K562 (cell line): Measurements from ENCODE around the gene KCTD13. TPM values are rescaled to one million over a fixed set of nuclear protein-coding genes. Genes with fewer than 3 reads are reported as not detected.
A peak's percentile ranks its signal among the peaks of the same experiment; 100 is the strongest.

Source experiments
- ATF7 ChIP-seq: fragments of 450-650 bp; IDR thresholded peaks from 2 replicates; pipeline ENCODE4 v1.7.1; 2014; ENCODE audit warnings: mild to moderate bottlenecking, moderate library complexity
- CHD4 ChIP-seq: fragments of 200-600 bp; sonication (generic); IDR thresholded peaks from 3 replicates; pipeline ENCODE4 v1.6.1; 2012; ENCODE audit warnings: low read depth, mild to moderate bottlenecking, mixed read lengths, low read length, inconsistent platforms; ENCODE audit not compliant: insufficient read depth, insufficient replicate concordance, poor library complexity, severe bottlenecking
- CREBBP ChIP-seq: IDR thresholded peaks from one replicate; pipeline ENCODE4 v1.6.1; 2012; ENCODE audit warnings: low read depth, mild to moderate bottlenecking, control low read depth, inconsistent platforms, low read length
- E2F3 ChIP-seq: fragments of 250-450 bp; sonication (Bioruptor Pico); IDR thresholded peaks from 2 replicates; pipeline ENCODE4 v1.4.0; 2020; ENCODE audit warnings: mild to moderate bottlenecking
- ERF ChIP-seq: fragments of 450-650 bp; formaldehyde crosslinking; IDR thresholded peaks from 2 replicates; pipeline ENCODE4 v1.4.0; 2020; ENCODE audit warnings: mild to moderate bottlenecking, mixed read lengths
- EZH2 ChIP-seq: IDR thresholded peaks from 2 replicates; pipeline ENCODE4 v1.6.1; 2012; ENCODE audit warnings: low read depth, mild to moderate bottlenecking, inconsistent platforms, low read length, borderline replicate concordance
- HIVEP1 ChIP-seq: fragments of 250-450 bp; sonication (Bioruptor Pico); IDR thresholded peaks from 2 replicates; pipeline ENCODE4 v1.4.0; 2020; ENCODE audit warnings: mild to moderate bottlenecking
- HMGN3 ChIP-seq: IDR thresholded peaks from 2 replicates; pipeline ENCODE4 v1.6.1; 2011; ENCODE audit warnings: borderline replicate concordance, low read depth, mild to moderate bottlenecking, mixed read lengths, low read length; ENCODE audit not compliant: insufficient read length; ENCODE audit errors: extremely low read depth
- KLF1 ChIP-seq: fragments of 450-650 bp; IDR thresholded peaks from 2 replicates; pipeline ENCODE4 v1.6.1; 2016; ENCODE audit warnings: missing genetic modification characterization, missing compliant biosample characterization
- MCM3 ChIP-seq: fragments of 450-650 bp; IDR thresholded peaks from 2 replicates; pipeline ENCODE4 v1.6.1; 2016
- MYNN ChIP-seq, 2 experiments: sonication (generic); formaldehyde crosslinking in 1 of 2; IDR thresholded peaks; 2 replicates each; pipeline versions ENCODE4 v1.5.0 to v1.6.1; 2016 to 2020; ENCODE audit warnings: antibody characterized with exemption in 1 of 2, missing genetic modification reagents in 1 of 2
- POLR2H ChIP-seq: IDR thresholded peaks from 2 replicates; pipeline ENCODE4 v1.6.1; 2016; ENCODE audit warnings: missing genetic modification characterization, low read depth, mild to moderate bottlenecking, control low read depth, missing compliant biosample characterization, moderate library complexity
- XRCC3 ChIP-seq: fragments of 450-650 bp; IDR thresholded peaks from 2 replicates; pipeline ENCODE4 v1.6.1; 2017; ENCODE audit warnings: mild to moderate bottlenecking, moderate library complexity
- ZBTB1 ChIP-seq: sonication (generic); formaldehyde crosslinking; IDR thresholded peaks from 2 replicates; pipeline ENCODE4 v1.8.1; 2023; ENCODE audit warnings: missing genetic modification reagents, low read depth, mild to moderate bottlenecking, borderline replicate concordance
- ZNF121 ChIP-seq: sonication (generic); formaldehyde crosslinking; conservative IDR thresholded peaks from 2 replicates; pipeline ENCODE4 v1.8.0; 2022; ENCODE audit warnings: missing genetic modification reagents
- ZNF239 ChIP-seq: fragments of 250-450 bp; sonication (Bioruptor Pico); IDR thresholded peaks from 2 replicates; pipeline ENCODE4 v1.4.0; 2020; ENCODE audit warnings: mild to moderate bottlenecking
- ZNF3 ChIP-seq: fragments of 250-450 bp; sonication (Bioruptor Pico); IDR thresholded peaks from 2 replicates; pipeline ENCODE4 v1.5.0; 2021; ENCODE audit warnings: mild to moderate bottlenecking, moderate library complexity
- polyA plus RNA-seq, 8 experiments: library from polyadenylated mRNA; depleted of rRNA in 4 of 8; stranded (reverse) in 5 of 8; unstranded in 3 of 8; fragments of >200 nt; fragmentation: Nextera tagmentation in 2 of 8; fragmentation: Illumina TruSeq in 1 of 8; extraction: Ambion mirVana in 2 of 8; extraction: Trizol in 1 of 8; gene quantifications; 2 replicates each; pipeline versions ENCODE4 v1.2.1 to v1.2.3, GENCODE V29; 2011 to 2014; ENCODE audit warnings: inconsistent platforms in 1 of 8, missing spikeins in 1 of 8
- total RNA-seq, 7 experiments: library from RNA; depleted of rRNA in 6 of 7; stranded (reverse); fragments of >200 nt in 6 of 7; fragmentation: Illumina TruSeq in 2 of 7; extraction: Trizol in 2 of 7; gene quantifications; 2 replicates each; pipeline versions ENCODE4 v1.2.1 to v1.2.3, GENCODE V29; 2011 to 2021; ENCODE audit warnings: low replicate concordance in 1 of 7
- TF ChIP-seq, protein P1 (sequence below): fragments of 450-650 bp; formaldehyde crosslinking; IDR thresholded peaks from 2 replicates; pipeline ENCODE4 v1.4.0; 2020; ENCODE audit warnings: mild to moderate bottlenecking, moderate library complexity
- TF ChIP-seq, protein P2 (sequence below): fragments of 450-650 bp; formaldehyde crosslinking; IDR thresholded peaks from 2 replicates; pipeline ENCODE4 v1.4.0; 2020; ENCODE audit warnings: mild to moderate bottlenecking, moderate library complexity
- TF ChIP-seq, protein P3 (sequence below): fragments of 250-450 bp; sonication (Bioruptor Pico); IDR thresholded peaks from 2 replicates; pipeline ENCODE4 v1.6.1; 2021; ENCODE audit warnings: mild to moderate bottlenecking
- TF ChIP-seq, protein P4 (sequence below): IDR thresholded peaks from 3 replicates; pipeline ENCODE4 v1.6.1; 2011; ENCODE audit warnings: borderline replicate concordance, mild to moderate bottlenecking; ENCODE audit not compliant: insufficient read length, insufficient read depth
- TF ChIP-seq, protein P5 (sequence below): fragments of 250-450 bp; sonication (Bioruptor Pico); IDR thresholded peaks from 2 replicates; pipeline ENCODE4 v1.5.0; 2020; ENCODE audit warnings: mild to moderate bottlenecking

Gene KCTD13
- total and polyA plus RNA-seq, 9 of the 15 experiments (the other 6 are each of a cell fraction or from before 2014, with no cell fraction given): 1.0 to 20.6 (median 9.8) TPM

GRCh38 chr16:29925781-29926710 lies at the start of gene KCTD13 (continued):
- TF ChIP-seq, protein P1, sequence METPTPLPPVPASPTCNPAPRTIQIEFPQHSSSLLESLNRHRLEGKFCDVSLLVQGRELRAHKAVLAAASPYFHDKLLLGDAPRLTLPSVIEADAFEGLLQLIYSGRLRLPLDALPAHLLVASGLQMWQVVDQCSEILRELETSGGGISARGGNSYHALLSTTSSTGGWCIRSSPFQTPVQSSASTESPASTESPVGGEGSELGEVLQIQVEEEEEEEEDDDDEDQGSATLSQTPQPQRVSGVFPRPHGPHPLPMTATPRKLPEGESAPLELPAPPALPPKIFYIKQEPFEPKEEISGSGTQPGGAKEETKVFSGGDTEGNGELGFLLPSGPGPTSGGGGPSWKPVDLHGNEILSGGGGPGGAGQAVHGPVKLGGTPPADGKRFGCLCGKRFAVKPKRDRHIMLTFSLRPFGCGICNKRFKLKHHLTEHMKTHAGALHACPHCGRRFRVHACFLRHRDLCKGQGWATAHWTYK (CRISPR knock-in tag): peak; percentile 82; the same call in 1 of the 2 replicates
- TF ChIP-seq MYNN (IDR thresholded peaks at IDR 0.05) (no peak), MYNN (CRISPR knock-in tag; IDR thresholded peaks at IDR 0.05) (no peak), ZNF239 (CRISPR knock-in tag) (no peak), XRCC3 (no peak), POLR2H (tag) (no peak; the same call in 1 of the 2 replicates), ZBTB1 (CRISPR knock-in tag) (no peak), EZH2 (no peak), HIVEP1 (CRISPR knock-in tag) (no peak), ERF (CRISPR knock-in tag) (0 out of 2 replicates have a peak, but pooled peaks have one; percentile 58), MCM3 (no peak), ZNF3 (CRISPR knock-in tag) (no peak), CHD4 (no peak), KLF1 (tag) (no peak), CREBBP (no peak), ATF7 (peak; percentile 50), HMGN3 (no peak), E2F3 (CRISPR knock-in tag) (peak; percentile 92), ZNF121 (CRISPR knock-in tag) (no peak)
- TF ChIP-seq, protein P2, sequence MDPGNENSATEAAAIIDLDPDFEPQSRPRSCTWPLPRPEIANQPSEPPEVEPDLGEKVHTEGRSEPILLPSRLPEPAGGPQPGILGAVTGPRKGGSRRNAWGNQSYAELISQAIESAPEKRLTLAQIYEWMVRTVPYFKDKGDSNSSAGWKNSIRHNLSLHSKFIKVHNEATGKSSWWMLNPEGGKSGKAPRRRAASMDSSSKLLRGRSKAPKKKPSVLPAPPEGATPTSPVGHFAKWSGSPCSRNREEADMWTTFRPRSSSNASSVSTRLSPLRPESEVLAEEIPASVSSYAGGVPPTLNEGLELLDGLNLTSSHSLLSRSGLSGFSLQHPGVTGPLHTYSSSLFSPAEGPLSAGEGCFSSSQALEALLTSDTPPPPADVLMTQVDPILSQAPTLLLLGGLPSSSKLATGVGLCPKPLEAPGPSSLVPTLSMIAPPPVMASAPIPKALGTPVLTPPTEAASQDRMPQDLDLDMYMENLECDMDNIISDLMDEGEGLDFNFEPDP: 0 out of 2 replicates have a peak, but pooled peaks have one; percentile 7
- TF ChIP-seq, protein P3, sequence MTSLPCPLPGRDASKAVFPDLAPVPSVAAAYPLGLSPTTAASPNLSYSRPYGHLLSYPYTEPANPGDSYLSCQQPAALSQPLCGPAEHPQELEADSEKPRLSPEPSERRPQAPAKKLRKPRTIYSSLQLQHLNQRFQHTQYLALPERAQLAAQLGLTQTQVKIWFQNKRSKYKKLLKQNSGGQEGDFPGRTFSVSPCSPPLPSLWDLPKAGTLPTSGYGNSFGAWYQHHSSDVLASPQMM: no peak
- TF ChIP-seq, protein P4, sequence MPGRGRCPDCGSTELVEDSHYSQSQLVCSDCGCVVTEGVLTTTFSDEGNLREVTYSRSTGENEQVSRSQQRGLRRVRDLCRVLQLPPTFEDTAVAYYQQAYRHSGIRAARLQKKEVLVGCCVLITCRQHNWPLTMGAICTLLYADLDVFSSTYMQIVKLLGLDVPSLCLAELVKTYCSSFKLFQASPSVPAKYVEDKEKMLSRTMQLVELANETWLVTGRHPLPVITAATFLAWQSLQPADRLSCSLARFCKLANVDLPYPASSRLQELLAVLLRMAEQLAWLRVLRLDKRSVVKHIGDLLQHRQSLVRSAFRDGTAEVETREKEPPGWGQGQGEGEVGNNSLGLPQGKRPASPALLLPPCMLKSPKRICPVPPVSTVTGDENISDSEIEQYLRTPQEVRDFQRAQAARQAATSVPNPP: no peak
- TF ChIP-seq, protein P5, sequence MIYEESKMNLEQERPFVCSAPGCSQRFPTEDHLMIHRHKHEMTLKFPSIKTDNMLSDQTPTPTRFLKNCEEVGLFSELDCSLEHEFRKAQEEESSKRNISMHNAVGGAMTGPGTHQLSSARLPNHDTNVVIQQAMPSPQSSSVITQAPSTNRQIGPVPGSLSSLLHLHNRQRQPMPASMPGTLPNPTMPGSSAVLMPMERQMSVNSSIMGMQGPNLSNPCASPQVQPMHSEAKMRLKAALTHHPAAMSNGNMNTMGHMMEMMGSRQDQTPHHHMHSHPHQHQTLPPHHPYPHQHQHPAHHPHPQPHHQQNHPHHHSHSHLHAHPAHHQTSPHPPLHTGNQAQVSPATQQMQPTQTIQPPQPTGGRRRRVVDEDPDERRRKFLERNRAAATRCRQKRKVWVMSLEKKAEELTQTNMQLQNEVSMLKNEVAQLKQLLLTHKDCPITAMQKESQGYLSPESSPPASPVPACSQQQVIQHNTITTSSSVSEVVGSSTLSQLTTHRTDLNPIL (CRISPR knock-in tag): no peak
